ENCODE data around the gene DNAL1.
A peak's percentile ranks its signal among the peaks of the same experiment; 100 is the strongest.
"Not testable (repeated sequence)": the region's sequence is repeated elsewhere in the genome, so short reads cannot be mapped to it uniquely, and the experiment has no call there.

The DNAL1 gene

DNA sequence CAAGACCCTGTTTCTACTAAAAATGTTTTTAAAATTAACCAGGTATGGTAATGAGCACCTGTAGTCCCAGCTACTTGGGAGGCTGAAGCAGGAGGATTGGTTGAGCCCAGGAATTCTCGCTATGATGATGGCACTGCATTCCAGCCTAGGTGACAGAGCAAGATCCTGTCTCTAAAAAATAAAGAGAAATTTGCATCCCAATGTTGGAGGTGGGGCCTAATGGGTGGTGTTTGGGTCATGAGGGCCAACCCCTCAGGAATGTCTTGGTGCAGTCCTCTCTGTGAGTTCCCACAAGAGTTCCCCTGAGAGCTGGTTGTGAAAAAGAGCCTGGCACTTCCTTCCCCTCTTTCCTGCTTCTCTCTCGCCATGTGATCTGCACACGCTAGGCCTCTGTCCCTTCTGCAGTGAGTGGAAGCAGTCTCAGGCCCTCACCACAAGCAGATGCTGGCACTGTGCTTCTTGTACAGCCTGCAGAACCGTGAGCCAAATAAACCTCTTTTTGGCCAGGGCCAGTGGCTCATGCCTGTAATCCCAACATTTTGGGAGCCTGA, 21.2 kb upstream of the DNAL1 start:
- no peak overlapping the region for H3K4me3 ChIP-seq (replicated peaks in 1 of 2; ENCODE audit: low read depth in 2 of 2, low read length in 2 of 2)
- TF ChIP-seq, protein P1, sequence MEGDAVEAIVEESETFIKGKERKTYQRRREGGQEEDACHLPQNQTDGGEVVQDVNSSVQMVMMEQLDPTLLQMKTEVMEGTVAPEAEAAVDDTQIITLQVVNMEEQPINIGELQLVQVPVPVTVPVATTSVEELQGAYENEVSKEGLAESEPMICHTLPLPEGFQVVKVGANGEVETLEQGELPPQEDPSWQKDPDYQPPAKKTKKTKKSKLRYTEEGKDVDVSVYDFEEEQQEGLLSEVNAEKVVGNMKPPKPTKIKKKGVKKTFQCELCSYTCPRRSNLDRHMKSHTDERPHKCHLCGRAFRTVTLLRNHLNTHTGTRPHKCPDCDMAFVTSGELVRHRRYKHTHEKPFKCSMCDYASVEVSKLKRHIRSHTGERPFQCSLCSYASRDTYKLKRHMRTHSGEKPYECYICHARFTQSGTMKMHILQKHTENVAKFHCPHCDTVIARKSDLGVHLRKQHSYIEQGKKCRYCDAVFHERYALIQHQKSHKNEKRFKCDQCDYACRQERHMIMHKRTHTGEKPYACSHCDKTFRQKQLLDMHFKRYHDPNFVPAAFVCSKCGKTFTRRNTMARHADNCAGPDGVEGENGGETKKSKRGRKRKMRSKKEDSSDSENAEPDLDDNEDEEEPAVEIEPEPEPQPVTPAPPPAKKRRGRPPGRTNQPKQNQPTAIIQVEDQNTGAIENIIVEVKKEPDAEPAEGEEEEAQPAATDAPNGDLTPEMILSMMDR (IDR thresholded peaks at IDR 0.05; ENCODE audit: low read depth, low read length), result no peak
- DNase-seq (ENCODE audit: low read depth in 2 of 2), result no peak

DNA sequence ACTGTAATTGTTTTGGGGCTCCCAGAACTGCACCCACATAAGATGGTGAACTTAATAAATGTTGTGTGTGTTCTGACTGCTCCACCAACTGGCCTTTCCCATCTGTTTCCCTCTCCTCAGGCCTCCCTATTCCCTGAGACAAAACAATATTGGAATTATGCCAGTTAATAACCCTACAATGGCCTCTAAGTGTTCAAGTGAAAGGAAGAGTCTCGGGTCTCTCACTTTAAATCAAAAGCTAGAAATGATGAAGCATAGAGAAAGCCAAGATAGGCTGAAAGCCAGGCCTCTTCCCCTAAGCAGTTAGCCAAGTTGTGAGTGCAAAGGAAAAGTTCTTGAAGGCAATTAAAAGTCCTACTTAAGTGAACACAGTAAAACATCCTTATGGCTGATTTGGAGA, 19.1 kb upstream of the DNAL1 start:
- TF ChIP-seq, protein P1 (IDR thresholded peaks at IDR 0.05; ENCODE audit: low read depth, low read length), result no peak
- peak in 1 of 2 donors; percentile 24 for DNase-seq (ENCODE audit: low read depth in 2 of 2)
- no peak overlapping the region for H3K4me3 ChIP-seq (replicated peaks in 1 of 2; ENCODE audit: low read depth in 2 of 2, low read length in 2 of 2)

DNA sequence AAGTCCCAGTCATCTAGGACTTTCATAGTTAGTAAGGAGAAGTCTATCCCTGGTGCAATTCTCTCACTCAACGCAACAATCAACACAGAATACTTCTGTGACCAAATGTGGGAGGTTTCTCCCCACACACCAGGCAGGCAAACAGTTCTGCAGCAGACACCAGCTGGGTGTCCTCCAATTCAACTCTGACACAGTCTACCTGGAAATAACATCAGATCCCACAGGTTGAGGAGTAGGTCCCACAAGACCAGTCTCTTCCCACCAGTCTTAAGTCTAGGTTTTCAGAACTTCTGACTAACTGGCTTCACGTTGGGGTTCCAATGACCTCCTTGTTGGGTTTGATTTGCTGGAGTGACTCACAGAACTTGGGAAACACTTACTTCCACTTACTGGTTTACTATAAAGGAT, 17.6 kb upstream of the DNAL1 start:
- TF ChIP-seq, protein P1 (IDR thresholded peaks at IDR 0.05; ENCODE audit: low read depth, low read length), result no peak
- DNase-seq (ENCODE audit: low read depth in 2 of 2), result no peak

DNA sequence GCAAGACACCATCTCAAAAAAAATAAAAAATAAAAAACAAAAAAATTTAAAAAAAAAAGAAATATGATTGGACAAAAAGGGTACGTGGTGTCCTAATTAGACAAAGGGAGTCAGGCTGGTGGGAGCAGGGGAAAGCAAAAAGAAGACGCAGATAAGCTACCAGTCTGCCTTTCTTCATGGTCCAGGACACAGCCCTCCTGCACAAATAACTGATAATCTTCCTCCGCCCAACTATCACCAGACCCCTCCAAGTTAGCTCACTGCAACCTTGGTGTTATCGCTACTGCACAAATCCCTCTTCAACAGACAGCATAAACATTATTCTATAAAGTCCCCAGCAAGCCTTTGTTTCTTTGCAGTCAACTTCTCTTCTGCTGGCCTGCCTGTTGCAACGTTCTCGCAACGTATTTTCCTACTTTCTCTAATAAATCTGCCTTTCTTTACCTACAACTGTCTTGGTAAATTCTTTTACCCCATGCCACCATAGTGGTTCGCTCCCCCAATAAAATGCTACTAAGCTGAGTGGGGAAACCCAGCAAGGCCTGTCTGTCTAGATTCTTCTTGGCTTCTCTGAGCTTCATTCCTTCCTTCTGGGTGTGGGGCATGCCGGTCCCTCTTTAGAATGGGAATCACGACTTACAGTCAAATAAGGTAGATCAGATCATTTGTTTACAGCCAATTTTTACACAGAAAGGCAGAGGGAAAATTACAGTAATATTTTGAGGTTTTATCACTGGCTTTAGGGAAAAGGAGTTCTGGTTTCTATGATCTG, 14.6 kb upstream of the DNAL1 start:
- TF ChIP-seq, protein P1 (IDR thresholded peaks at IDR 0.05; ENCODE audit: low read depth, low read length), result no peak
- no peak overlapping the region for H3K4me3 ChIP-seq (replicated peaks in 1 of 2; ENCODE audit: low read depth in 2 of 2, low read length in 2 of 2)
- DNase-seq (ENCODE audit: low read depth in 2 of 2), result no peak

More for the DNA sequence above, 17.6 kb upstream of the DNAL1 start:
- no peak overlapping the region for H3K4me3 ChIP-seq (replicated peaks in 1 of 2; ENCODE audit: low read depth in 2 of 2, low read length in 2 of 2)

DNA sequence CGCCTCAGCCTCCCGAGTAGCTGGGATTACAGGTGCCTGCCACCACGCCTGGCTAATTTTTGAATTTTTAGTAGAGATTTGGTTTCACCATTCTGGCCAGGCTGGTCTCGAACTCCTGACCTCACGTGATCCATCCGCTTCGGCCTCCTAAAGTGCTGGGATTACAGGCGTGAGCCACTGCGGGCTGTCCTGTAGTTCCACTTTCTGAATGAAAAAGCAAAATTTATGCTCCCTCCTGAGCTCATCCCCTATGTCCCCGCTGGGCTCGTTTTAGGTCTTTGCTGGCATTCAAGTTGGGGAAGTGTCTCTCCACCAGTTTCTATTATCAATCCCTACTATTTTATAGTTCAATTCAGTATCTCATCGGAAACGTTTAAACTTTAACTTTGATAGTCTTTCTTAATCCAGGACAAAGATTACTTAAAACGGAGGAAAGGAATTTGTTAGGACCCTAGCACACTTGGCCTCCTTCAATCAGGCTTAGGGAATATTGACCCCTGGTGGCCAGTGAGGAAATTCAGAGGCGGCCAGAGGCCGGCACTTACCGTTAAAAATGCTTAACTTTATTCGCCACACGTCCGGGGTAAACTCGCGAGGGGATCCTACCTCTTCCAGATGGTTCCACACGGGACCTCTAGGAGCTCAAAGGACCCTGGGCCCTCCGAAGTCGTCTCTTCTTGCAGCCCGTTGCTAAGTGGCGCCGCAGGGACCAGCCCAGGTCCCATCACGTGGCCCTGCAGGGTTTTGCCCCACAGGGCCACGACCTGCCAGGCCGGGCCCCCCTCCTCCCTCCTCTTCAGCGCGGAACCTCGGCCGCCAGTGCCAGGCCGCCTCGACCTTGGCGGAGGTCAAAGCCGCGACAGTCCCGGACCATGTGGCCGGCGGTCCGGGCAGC, 11.4 kb upstream of the DNAL1 start:
- peak overlapping the region; percentile 39 to 45 for H3K4me3 ChIP-seq (replicated peaks in 1 of 2; ENCODE audit: low read depth in 2 of 2, low read length in 2 of 2)
- DNase-seq (ENCODE audit: low read depth in 2 of 2), result peak; percentile 82 to 83
- TF ChIP-seq, protein P1 (IDR thresholded peaks at IDR 0.05; ENCODE audit: low read depth, low read length), result peak; percentile 81

DNA sequence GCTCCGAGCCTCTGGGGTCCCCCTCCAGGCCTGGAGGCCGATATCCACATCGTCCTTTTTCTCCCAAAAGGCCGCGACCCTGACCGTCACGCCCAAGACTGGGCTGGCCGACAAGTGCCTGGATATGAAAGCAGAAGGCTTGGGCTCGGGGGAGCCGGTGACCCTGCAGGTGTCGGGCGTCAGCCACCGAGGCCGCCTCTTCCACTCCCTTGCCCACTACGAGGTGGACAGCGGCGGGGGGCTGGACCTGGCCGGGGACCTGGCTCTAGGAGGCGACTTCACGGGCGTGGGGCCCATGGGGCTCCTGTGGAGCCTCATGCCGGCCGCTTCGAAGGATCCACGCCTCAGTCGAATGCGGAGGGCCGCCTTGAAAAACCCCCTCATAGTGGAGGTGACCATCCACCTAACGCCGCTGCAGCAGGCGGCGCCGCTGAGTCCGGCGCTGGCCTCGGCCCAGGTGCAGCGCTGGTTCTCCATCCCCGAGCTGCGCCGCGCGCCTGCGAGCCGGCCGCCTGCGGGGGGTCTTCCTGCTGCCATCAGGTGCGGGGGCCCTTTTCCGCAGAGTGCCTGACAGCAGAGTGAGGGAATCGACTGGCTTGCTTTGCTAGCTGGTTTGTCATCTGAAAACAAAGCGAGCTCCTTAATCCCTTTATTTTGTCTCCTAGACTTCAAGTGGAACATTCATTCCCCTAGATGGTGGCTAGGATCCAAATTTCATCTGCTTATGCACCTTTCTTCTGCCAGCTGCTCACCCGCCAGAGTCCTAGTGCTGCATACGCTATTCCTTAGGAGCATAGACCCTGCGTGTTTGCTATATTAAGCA, 10.6 kb upstream of the DNAL1 start:
- peak overlapping the region; percentile 39 to 45 for H3K4me3 ChIP-seq (replicated peaks in 1 of 2; ENCODE audit: low read depth in 2 of 2, low read length in 2 of 2)
- TF ChIP-seq, protein P1 (IDR thresholded peaks at IDR 0.05; ENCODE audit: low read depth, low read length), result peak; percentile 16
- DNase-seq (ENCODE audit: low read depth in 2 of 2), result peak; percentile 12 to 24

DNA sequence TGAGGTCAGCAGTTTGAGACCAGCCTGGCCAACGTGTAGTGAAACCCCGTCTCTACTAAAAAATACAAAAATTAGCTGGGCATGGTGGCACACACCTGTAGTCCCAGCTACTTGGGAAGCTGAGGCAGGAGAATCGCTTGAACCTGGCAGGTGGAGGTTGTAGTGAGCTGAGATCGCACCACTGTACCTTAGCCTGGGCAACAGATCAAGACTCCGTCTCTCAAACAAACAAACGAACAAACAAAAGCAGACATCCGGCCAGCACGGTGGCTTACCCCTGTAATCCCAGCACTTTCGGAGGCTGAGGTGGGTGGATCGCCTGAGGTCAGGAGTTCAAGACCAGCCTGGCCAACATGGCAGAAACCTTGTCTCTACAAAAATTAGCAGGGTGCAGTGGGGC, 8.4 kb upstream of the DNAL1 start:
- not testable (repeated sequence) for DNase-seq (ENCODE audit: low read depth in 2 of 2); H3K4me3 ChIP-seq (replicated peaks in 1 of 2; ENCODE audit: low read depth in 2 of 2, low read length in 2 of 2)

All from cardiac fibroblast (primary cell).